K562 (cell line): Measurements from ENCODE around the gene MRPL11. TPM values are rescaled to one million over a fixed set of nuclear protein-coding genes. Genes with fewer than 3 reads are reported as not detected.

Experiments used
- BRD4 ChIP-seq: fragments of 200-600 bp; sonication (generic); IDR thresholded peaks from 2 replicates; pipeline ENCODE4 v1.6.1; 2017; ENCODE audit warnings: inconsistent platforms
- CBX3 ChIP-seq, 2 experiments: IDR thresholded peaks; 1 replicate in 1 of 2; 2 replicates in 1 of 2; pipeline ENCODE4 v1.6.1; 2012; ENCODE audit warnings: inconsistent platforms in 2 of 2, low read length in 2 of 2, borderline replicate concordance in 1 of 2, control low read depth in 1 of 2
- CBX8 ChIP-seq: fragments of 200-600 bp; sonication (generic); IDR thresholded peaks from 2 replicates; pipeline ENCODE4 v1.6.1; 2012; ENCODE audit warnings: borderline replicate concordance, mixed run types, low read depth, mild to moderate bottlenecking, moderate library complexity, mixed read lengths, low read length, control low read depth, inconsistent platforms; ENCODE audit not compliant: poor library complexity, severe bottlenecking; ENCODE audit errors: extremely low read depth
- DPF2 ChIP-seq: fragments of 450-650 bp; IDR thresholded peaks from 2 replicates; pipeline ENCODE4 v1.6.1; 2016
- EWSR1 ChIP-seq: fragments of 450-650 bp; IDR thresholded peaks from 2 replicates; pipeline ENCODE4 v1.6.1; 2018; ENCODE audit warnings: borderline replicate concordance, mild to moderate bottlenecking, low read depth, moderate library complexity; ENCODE audit not compliant: partially characterized antibody
- GTF2E2 ChIP-seq: fragments of 200-800 bp; sonication (Bioruptor generic); IDR thresholded peaks from 2 replicates; pipeline ENCODE4 v1.6.1; 2016; ENCODE audit warnings: missing genetic modification characterization, missing compliant biosample characterization
- HNRNPK ChIP-seq: fragments of 200-400 bp; formaldehyde crosslinking; IDR thresholded peaks from one replicate; pipeline ENCODE4 v1.6.1; 2018; ENCODE audit warnings: mild to moderate bottlenecking, low read depth, low read length; ENCODE audit not compliant: poor library complexity, severe bottlenecking
- NCOA1 ChIP-seq: fragments of 450-650 bp; IDR thresholded peaks from 2 replicates; pipeline ENCODE4 v1.6.1; 2016; ENCODE audit warnings: low read depth
- NELFE ChIP-seq: IDR thresholded peaks from 2 replicates; pipeline ENCODE4 v1.6.1; 2011; ENCODE audit warnings: mild to moderate bottlenecking; ENCODE audit not compliant: insufficient read depth, insufficient read length
- NFYB ChIP-seq: IDR thresholded peaks from 2 replicates; pipeline ENCODE4 v1.6.1; 2011; ENCODE audit warnings: mild to moderate bottlenecking, moderate library complexity; ENCODE audit not compliant: insufficient read length; ENCODE audit errors: extremely low read depth
- PCBP2 ChIP-seq: fragments of 200-400 bp; formaldehyde crosslinking; IDR thresholded peaks from 2 replicates; pipeline ENCODE4 v1.6.1; 2018; ENCODE audit warnings: low read length, low read depth, mild to moderate bottlenecking, moderate library complexity; ENCODE audit not compliant: poor library complexity, severe bottlenecking
- POLR2A ChIP-seq: fragments of 450-650 bp; conservative IDR thresholded peaks from 2 replicates; pipeline ENCODE4 v1.6.1; 2016
- RBBP5 ChIP-seq: fragments of 200-600 bp; sonication (generic); IDR thresholded peaks from 2 replicates; pipeline ENCODE4 v1.6.1; 2012; ENCODE audit warnings: borderline replicate concordance, mild to moderate bottlenecking, low read length, control low read depth, inconsistent platforms; ENCODE audit not compliant: insufficient read depth, poor library complexity, severe bottlenecking
- RNF2 ChIP-seq: sonication (generic); IDR thresholded peaks from 2 replicates; pipeline ENCODE4 v1.6.1; 2016
- RNF219 ChIP-seq: fragments of 250-450 bp; sonication (Bioruptor Pico); IDR thresholded peaks from 2 replicates; pipeline ENCODE4 v1.5.0; 2022; ENCODE audit warnings: mild to moderate bottlenecking
- SMARCA4 ChIP-seq: fragments of 450-650 bp; IDR thresholded peaks from 2 replicates; pipeline ENCODE4 v1.6.1; 2016
- SP1 ChIP-seq: sonication (generic); formaldehyde crosslinking; IDR thresholded peaks from 2 replicates; pipeline ENCODE4 v1.8.1; 2022; ENCODE audit warnings: mild to moderate bottlenecking, missing genetic modification reagents
- TRIM28 ChIP-seq: fragments of 450-650 bp; IDR thresholded peaks from 2 replicates; pipeline ENCODE4 v1.6.1; 2017
- ZNF174 ChIP-seq: fragments of 250-450 bp; sonication (Bioruptor Pico); IDR thresholded peaks from 2 replicates; pipeline ENCODE4 v1.4.0; 2020; ENCODE audit warnings: mild to moderate bottlenecking
- ZNF699 ChIP-seq: fragments of 250-450 bp; sonication (Bioruptor Pico); IDR thresholded peaks from 2 replicates; pipeline ENCODE4 v1.8.0; 2021; ENCODE audit warnings: mild to moderate bottlenecking, moderate library complexity; ENCODE audit not compliant: insufficient replicate concordance
- polyA plus RNA-seq, 8 experiments: library from polyadenylated mRNA; depleted of rRNA in 4 of 8; stranded (reverse) in 5 of 8; unstranded in 3 of 8; fragments of >200 nt; fragmentation: Nextera tagmentation in 2 of 8; fragmentation: Illumina TruSeq in 1 of 8; extraction: Ambion mirVana in 2 of 8; extraction: Trizol in 1 of 8; gene quantifications; 2 replicates each; pipeline versions ENCODE4 v1.2.1 to v1.2.3, GENCODE V29; 2011 to 2014; ENCODE audit warnings: inconsistent platforms in 1 of 8, missing spikeins in 1 of 8
- total RNA-seq, 7 experiments: library from RNA; depleted of rRNA in 6 of 7; stranded (reverse); fragments of >200 nt in 6 of 7; fragmentation: Illumina TruSeq in 2 of 7; extraction: Trizol in 2 of 7; gene quantifications; 2 replicates each; pipeline versions ENCODE4 v1.2.1 to v1.2.3, GENCODE V29; 2011 to 2021; ENCODE audit warnings: low replicate concordance in 1 of 7
- TF ChIP-seq, protein P1 (sequence below): fragments of 250-450 bp; sonication (Bioruptor Pico); IDR thresholded peaks from 2 replicates; pipeline ENCODE4 v1.4.0; 2020; ENCODE audit warnings: mild to moderate bottlenecking, moderate library complexity
- TF ChIP-seq, protein P2 (sequence below): fragments of 450-650 bp; conservative IDR thresholded peaks from 2 replicates; pipeline ENCODE4 v1.6.1; 2016; ENCODE audit warnings: missing genetic modification characterization, low read depth, mild to moderate bottlenecking, control low read depth, missing compliant biosample characterization

The MRPL11 gene
- total and polyA plus RNA-seq, 9 of the 15 experiments (the other 6 are each of a cell fraction or from before 2014, with no cell fraction given) = 33.0 to 173 (median 91.9) TPM

GRCh38 chr11:66418168-66418985 lies 20.3 kb downstream of the MRPL11 start (continued):
- TF ChIP-seq NCOA1 = peak; percentile 90
- no peak for TF ChIP-seq RBBP5
- no peak for TF ChIP-seq RNF2
- TF ChIP-seq EWSR1 = no peak
- no peak for TF ChIP-seq NFYB
- TF ChIP-seq DPF2 = peak; percentile 51; the same call in 1 of the 2 replicates
- peak; percentile 26; the same call in 1 of the 2 replicates for TF ChIP-seq SMARCA4
- TF ChIP-seq PCBP2 = no peak
- TF ChIP-seq POLR2A = no peak
- no peak for TF ChIP-seq ZNF699 (CRISPR knock-in tag)
- TF ChIP-seq, protein P1, sequence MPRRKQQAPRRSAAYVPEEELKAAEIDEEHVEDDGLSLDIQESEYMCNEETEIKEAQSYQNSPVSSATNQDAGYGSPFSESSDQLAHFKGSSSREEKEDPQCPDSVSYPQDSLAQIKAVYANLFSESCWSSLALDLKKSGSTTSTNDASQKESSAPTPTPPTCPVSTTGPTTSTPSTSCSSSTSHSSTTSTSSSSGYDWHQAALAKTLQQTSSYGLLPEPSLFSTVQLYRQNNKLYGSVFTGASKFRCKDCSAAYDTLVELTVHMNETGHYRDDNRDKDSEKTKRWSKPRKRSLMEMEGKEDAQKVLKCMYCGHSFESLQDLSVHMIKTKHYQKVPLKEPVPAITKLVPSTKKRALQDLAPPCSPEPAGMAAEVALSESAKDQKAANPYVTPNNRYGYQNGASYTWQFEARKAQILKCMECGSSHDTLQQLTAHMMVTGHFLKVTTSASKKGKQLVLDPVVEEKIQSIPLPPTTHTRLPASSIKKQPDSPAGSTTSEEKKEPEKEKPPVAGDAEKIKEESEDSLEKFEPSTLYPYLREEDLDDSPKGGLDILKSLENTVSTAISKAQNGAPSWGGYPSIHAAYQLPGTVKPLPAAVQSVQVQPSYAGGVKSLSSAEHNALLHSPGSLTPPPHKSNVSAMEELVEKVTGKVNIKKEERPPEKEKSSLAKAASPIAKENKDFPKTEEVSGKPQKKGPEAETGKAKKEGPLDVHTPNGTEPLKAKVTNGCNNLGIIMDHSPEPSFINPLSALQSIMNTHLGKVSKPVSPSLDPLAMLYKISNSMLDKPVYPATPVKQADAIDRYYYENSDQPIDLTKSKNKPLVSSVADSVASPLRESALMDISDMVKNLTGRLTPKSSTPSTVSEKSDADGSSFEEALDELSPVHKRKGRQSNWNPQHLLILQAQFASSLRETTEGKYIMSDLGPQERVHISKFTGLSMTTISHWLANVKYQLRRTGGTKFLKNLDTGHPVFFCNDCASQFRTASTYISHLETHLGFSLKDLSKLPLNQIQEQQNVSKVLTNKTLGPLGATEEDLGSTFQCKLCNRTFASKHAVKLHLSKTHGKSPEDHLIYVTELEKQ (CRISPR knock-in tag) = no peak
- TF ChIP-seq HNRNPK = no peak
- no peak for TF ChIP-seq NELFE
- TF ChIP-seq, protein P2, sequence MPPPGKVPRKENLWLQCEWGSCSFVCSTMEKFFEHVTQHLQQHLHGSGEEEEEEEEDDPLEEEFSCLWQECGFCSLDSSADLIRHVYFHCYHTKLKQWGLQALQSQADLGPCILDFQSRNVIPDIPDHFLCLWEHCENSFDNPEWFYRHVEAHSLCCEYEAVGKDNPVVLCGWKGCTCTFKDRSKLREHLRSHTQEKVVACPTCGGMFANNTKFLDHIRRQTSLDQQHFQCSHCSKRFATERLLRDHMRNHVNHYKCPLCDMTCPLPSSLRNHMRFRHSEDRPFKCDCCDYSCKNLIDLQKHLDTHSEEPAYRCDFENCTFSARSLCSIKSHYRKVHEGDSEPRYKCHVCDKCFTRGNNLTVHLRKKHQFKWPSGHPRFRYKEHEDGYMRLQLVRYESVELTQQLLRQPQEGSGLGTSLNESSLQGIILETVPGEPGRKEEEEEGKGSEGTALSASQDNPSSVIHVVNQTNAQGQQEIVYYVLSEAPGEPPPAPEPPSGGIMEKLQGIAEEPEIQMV (tag) = no peak
- TF ChIP-seq CBX3 (IDR thresholded peaks at IDR 0.05; ENCODE audit: borderline replicate concordance in 1 of 2, low read length in 2 of 2) = no peak
- TF ChIP-seq TRIM28 = no peak
- TF ChIP-seq GTF2E2 (tag) = 0 out of 2 replicates have a peak, but pooled peaks have one; percentile 26
- no peak for TF ChIP-seq BRD4
- TF ChIP-seq SP1 (CRISPR knock-in tag) = no peak
- no peak for TF ChIP-seq RNF219
- TF ChIP-seq CBX8 = no peak
- TF ChIP-seq ZNF174 = no peak
